GM18511 (cell line): ENCODE measurements around the gene ZNF224.
"Not testable (repeated sequence)": the region's sequence is repeated elsewhere in the genome, so short reads cannot be mapped to it uniquely, and the experiment has no call there.

Experiments
- ATAC-seq: cut with Tn5 transposase; IDR thresholded peaks from one replicate; pipeline ENCODE4 v1.9.1; 2021; ENCODE audit warnings: mild to moderate bottlenecking, moderate library complexity; ENCODE audit not compliant: unreplicated experiment

Gene ZNF224

DNA sequence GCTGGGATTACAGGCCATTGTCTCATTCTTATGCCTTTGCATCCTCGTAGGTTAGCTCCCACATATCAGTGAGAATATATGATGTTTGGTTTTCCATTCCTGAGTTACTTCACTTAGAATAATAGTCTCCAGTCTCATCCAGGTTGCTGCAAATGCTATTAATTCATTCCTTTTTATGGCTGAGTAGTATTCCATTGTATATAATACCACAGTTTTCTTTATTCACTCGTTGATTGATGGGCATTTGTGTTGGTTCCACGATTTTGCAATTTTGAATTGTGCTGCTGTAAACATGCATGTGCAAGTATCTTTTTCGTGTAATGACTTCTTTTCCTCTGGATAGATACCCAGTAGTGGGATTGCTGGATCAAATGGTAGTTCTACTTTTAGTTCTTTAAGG, 27.0 kb downstream of the ZNF224 start:
- ATAC-seq = not testable (repeated sequence)

DNA sequence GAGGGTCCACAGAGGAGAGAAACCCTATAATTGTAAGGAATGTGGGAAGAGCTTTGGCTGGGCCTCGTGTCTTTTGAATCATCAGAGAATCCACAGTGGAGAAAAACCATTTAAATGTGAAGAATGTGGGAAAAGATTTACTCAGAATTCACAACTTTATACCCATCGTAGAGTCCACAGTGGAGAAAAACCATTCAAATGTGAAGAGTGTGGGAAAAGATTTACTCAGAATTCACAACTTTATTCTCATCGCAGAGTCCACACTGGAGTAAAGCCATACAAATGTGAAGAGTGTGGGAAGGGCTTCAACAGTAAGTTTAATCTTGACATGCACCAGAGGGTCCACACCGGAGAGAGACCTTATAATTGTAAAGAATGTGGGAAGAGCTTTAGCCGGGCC, 37.8 kb downstream of the ZNF224 start:
- ATAC-seq = no peak

DNA sequence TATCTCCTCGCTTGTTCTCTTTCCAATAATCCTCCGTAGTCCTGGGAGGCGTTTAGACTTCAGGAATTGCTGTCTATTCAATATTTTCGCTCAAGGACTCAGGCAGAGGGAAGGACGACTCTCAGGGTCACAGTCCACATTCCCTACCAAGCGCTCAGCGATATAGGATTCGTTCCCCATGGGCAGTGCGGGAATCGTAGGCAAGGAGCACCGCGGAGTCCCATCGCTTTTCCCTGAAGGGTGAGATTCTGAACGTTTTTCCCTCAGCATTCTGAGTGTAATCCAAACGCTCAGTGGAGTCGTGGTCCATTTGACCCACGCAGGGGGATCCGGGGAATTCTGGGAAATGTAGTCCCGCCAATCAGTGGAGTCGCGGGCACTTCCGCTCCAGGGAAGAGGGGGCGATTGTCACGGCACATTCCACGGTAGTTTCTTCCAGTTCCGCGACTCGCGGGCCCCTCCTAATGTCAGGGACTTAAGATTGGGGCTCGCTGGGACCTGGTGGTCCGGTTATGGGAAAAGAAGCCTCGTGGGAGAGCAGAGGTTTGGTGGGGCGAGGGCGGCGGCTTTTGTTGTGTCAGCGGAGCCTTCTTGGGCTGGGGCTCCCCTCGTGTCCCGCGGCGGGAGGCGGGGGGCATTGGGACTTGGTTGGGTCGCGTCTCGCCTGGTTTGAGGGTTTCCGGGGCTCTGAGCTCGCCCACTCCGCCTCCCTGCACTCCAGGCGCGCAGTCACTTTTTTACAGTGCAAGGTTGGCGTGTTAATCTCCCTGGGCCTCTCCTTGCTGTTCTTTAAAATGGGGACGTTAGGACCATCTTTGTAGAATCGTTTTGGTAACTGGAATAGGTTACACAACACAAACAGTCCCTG, 47.3 kb downstream of the ZNF224 start, which contains the start of gene ZNF234:
ZNF234 (plus strand) TSS at position 364 of the 868 bp plus-strand sequence. CDS start 3,079 bp downstream, outside the sequence.
- ATAC-seq = peak; percentile 89

DNA sequence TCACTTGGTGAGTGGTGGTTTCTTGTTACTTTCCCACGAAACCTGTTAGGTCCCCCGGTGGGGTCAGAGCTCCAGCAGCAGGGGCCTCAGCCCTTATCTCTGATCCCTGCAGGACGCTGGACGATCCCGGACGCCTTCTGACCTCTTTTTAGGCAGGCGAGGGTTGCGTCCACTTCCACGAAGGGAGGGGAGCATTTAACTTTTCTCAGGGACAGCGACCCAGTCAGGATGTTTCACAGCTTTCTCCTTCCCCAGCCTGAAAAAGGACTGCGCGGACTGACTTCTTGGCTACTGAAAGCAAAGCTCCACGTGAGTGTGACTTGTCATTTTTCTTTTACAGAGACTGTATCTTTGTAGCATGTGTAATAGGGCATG, 47.9 kb downstream of the ZNF224 start:
- peak; percentile 12 for ATAC-seq

DNA sequence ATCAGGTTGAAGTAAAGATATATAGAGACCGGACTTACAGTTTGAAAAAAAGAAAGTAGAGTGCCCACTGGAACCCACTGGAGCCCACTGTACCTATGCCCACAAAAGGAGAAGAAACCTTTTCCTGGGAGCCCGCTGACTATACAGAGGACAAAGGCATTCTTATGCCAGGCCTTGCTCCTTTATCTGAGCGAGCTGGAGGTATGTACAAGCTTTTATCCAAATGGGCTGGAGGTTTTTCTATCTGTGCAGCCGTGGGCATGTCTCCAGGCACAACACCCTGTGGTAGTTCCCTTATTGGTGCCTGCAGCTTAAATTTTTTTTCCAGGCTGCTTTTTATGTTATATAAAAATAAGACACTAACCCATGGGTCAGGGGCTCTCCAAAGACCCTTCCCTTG, 55.6 kb downstream of the ZNF224 start:
- no peak for ATAC-seq

DNA sequence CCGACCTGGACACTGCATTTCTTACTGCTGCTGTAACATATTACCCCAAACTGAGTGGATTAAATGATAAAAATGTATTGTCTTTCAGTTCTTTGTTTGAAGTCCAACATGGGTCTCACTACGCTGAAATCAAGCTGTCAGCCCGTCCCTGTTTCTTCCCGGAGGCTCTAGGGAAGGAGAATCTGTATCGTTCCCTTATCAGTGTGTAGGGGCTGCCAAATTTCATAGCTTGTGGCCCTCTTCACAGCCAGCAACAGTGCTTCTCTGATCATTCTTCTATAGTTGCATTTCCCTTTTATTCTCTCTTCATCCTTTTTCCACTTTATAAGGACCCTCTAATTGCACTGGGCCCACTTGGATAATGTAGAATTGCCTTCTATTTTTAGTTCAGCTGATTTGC, 57.3 kb downstream of the ZNF224 start:
- ATAC-seq = no peak

DNA sequence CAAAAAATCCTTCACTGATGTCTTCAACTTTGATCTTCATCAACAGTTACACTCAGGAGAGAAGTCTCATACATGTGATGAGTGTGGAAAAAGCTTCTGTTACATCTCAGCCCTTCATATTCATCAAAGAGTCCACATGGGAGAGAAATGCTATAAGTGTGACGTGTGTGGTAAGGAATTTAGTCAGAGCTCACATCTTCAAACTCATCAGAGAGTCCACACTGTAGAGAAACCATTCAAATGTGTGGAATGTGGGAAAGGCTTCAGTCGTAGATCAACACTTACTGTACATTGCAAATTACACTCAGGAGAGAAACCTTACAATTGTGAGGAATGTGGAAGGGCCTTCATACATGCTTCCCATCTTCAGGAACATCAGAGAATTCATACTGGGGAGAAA, 62.3 kb downstream of the ZNF224 start:
- no peak for ATAC-seq
